Type B pancreatic cell (in vitro differentiated cells): Measurements from ENCODE around the gene CHN2. TPM values are rescaled to one million over a fixed set of nuclear protein-coding genes. Genes with fewer than 3 reads are reported as not detected.

Source experiments
- DNase-seq: peaks from one replicate; pipeline ENCODE4 v3.0.0; 2021; ENCODE audit warnings: mixed read lengths; ENCODE audit not compliant: unreplicated experiment; ENCODE audit errors: extremely low spot score
- H3K27ac Mint-ChIP-seq: 2 replicates; pipeline ENCODE4 v1.8.0; 2021; ENCODE audit warnings: mild to moderate bottlenecking, mixed read lengths
- H3K27me3 Mint-ChIP-seq: 2 replicates; pipeline ENCODE4 v1.8.0; 2021; ENCODE audit warnings: mixed read lengths
- H3K36me3 Mint-ChIP-seq: 2 replicates; pipeline ENCODE4 v1.8.0; 2021; ENCODE audit warnings: mixed read lengths
- H3K4me1 Mint-ChIP-seq: one replicate; pipeline ENCODE4 v1.8.0; 2021; ENCODE audit warnings: mixed read lengths; ENCODE audit not compliant: unreplicated experiment
- H3K4me3 Mint-ChIP-seq: 2 replicates; pipeline ENCODE4 v1.8.0; 2021; ENCODE audit warnings: mild to moderate bottlenecking, mixed read lengths
- H3K9me3 Mint-ChIP-seq: 2 replicates; pipeline ENCODE4 v1.8.0; 2021; ENCODE audit warnings: mixed read lengths
- CTCF ChIP-seq: fragments of 200-600 bp; sonication (generic); conservative IDR thresholded peaks from 2 replicates; pipeline ENCODE4 v1.5.0; 2021; ENCODE audit warnings: antibody characterized with exemption, mild to moderate bottlenecking
- total RNA-seq: library from RNA; stranded (reverse); gene quantifications from 2 replicates; pipeline ENCODE4 v1.2.1, GENCODE V29; 2021; ENCODE audit warnings: low replicate concordance

CHN2 gene
- total RNA-seq, 1 donor from 2014 or later: 19.7 TPM

GRCh38 chr7:29292886-29293658 is 98.5 kb downstream of the CHN2 start:
- H3K4me3 Mint-ChIP-seq: no peak overlapping the region
- H3K36me3 Mint-ChIP-seq: peaks cover 5% of the 10 kb centered on the region
- H3K4me1 Mint-ChIP-seq: peaks cover 35% of the 10 kb centered on the region
- peak overlapping the region; percentile 34 for H3K27ac Mint-ChIP-seq
- H3K9me3 Mint-ChIP-seq: peaks cover 4% of the 10 kb centered on the region
- TF ChIP-seq CTCF: no peak
- DNase-seq: no peak
- H3K27me3 Mint-ChIP-seq: peaks cover 8% of the 10 kb centered on the region

- Mint-ChIP-seq H3K9me3 (peaks cover 4% of the 10 kb centered on the region), H3K36me3 (peaks cover 8% of the 10 kb centered on the region), H3K27ac (no peak overlapping the region), H3K27me3 (no peaks in the 10 kb centered on the region), H3K4me3 (no peak overlapping the region), H3K4me1 (peaks cover 44% of the 10 kb centered on the region)
- TF ChIP-seq CTCF: no peak
- DNase-seq: no peak
These were observed 101.8 kb downstream of the CHN2 start for GRCh38 chr7:29296421-29296820.

GRCh38 chr7:29297194-29297890 is 102.8 kb downstream of the CHN2 start:
- no peak for DNase-seq
- Mint-ChIP-seq H3K27ac (no peak overlapping the region), H3K27me3 (no peaks in the 10 kb centered on the region), H3K9me3 (peaks cover 4% of the 10 kb centered on the region), H3K4me3 (no peak overlapping the region), H3K36me3 (peaks cover 8% of the 10 kb centered on the region), H3K4me1 (peaks cover 38% of the 10 kb centered on the region)
- TF ChIP-seq CTCF: peak; percentile 43

DNA sequence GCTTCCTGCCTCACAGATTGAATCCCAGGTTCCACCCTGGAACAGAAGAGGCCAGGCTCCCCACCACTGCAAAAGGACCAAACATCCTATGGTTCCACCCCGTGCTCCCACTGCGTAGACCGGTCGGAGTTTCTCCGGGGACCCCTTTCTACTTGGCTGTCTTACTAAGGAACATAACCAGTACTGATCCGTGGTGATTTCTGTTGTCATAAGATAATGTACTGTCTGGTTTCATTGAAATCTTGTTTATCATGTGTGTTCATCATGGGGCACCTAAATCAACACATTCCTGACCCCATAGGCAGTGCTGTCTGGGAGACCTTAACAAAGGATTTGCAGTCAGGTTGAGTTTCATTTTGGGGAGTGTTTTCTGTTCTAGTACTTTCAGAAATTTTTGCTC is 104.5 kb downstream of the CHN2 start:
- Mint-ChIP-seq H3K9me3 (peaks cover 4% of the 10 kb centered on the region), H3K27ac (no peak overlapping the region), H3K4me3 (no peak overlapping the region), H3K27me3 (no peaks in the 10 kb centered on the region), H3K4me1 (peaks cover 38% of the 10 kb centered on the region), H3K36me3 (peaks cover 8% of the 10 kb centered on the region)
- DNase-seq: no peak
- TF ChIP-seq CTCF: no peak

GRCh38 chr7:29300026-29300480 is 105.5 kb downstream of the CHN2 start:
- DNase-seq: no peak
- no peak overlapping the region for H3K4me3 Mint-ChIP-seq
- no peak for TF ChIP-seq CTCF
- H3K27ac Mint-ChIP-seq: peak overlapping the region; percentile 35
- peaks cover 3% of the 10 kb centered on the region for H3K36me3 Mint-ChIP-seq
- H3K27me3 Mint-ChIP-seq: no peaks in the 10 kb centered on the region
- H3K9me3 Mint-ChIP-seq: no peaks in the 10 kb centered on the region
- peaks cover 42% of the 10 kb centered on the region for H3K4me1 Mint-ChIP-seq
